ENCODE results near the gene PHLDA3.

PHLDA3 gene

DNA sequence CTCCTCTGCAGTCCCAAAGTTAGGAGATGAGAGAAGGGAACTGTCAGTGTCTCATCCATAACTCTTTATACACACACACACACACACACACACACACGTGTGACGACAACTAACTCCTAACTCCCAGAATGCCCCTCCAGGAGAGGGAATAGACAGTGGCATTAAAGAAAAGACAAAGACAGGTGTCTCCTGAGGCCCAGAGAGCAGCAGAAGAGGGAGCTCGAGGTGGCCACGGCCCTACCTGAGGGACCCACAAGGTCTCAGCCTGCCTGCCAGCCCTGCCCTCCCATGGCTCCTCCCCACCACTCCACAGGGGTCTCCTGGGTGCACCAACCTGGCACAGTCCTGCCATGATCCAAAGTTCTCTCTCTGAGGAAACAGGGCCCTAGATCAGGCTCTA lies 1.6 kb upstream of the PHLDA3 start:
- Histone ChIP-seq H3K9me3 (ENCODE audit: insufficient read depth, low read length) (no peaks in the 10 kb centered on the region), H3K79me2 (ENCODE audit: low read length) (no peaks in the 10 kb centered on the region), H2AFZ (ENCODE audit: low read depth, low read length) (no peak overlapping the region), H3K4me1 (ENCODE audit: low read length) (no peaks in the 10 kb centered on the region), H3K9ac (ENCODE audit: low read length) (no peak overlapping the region), H3K36me3 (replicated peaks; ENCODE audit: low read depth, low read length) (no peaks in the 10 kb centered on the region), H3K4me3 (ENCODE audit: low read length) (no peak overlapping the region), H4K20me1 (ENCODE audit: insufficient read depth, low read length) (no peaks in the 10 kb centered on the region), H3K27ac (ENCODE audit: low read length) (no peak overlapping the region), H3K27me3 (ENCODE audit: low read depth, low read length) (peaks cover 31% of the 10 kb centered on the region), H3K4me2 (ENCODE audit: low read length) (no peak overlapping the region)
- no peak for TF ChIP-seq EZH2phosphoT487 (IDR thresholded peaks at IDR 0.05; ENCODE audit: low read depth)
- TF ChIP-seq, protein P1, sequence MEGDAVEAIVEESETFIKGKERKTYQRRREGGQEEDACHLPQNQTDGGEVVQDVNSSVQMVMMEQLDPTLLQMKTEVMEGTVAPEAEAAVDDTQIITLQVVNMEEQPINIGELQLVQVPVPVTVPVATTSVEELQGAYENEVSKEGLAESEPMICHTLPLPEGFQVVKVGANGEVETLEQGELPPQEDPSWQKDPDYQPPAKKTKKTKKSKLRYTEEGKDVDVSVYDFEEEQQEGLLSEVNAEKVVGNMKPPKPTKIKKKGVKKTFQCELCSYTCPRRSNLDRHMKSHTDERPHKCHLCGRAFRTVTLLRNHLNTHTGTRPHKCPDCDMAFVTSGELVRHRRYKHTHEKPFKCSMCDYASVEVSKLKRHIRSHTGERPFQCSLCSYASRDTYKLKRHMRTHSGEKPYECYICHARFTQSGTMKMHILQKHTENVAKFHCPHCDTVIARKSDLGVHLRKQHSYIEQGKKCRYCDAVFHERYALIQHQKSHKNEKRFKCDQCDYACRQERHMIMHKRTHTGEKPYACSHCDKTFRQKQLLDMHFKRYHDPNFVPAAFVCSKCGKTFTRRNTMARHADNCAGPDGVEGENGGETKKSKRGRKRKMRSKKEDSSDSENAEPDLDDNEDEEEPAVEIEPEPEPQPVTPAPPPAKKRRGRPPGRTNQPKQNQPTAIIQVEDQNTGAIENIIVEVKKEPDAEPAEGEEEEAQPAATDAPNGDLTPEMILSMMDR (IDR thresholded peaks at IDR 0.05; ENCODE audit: low read depth, low read length), result no peak

DNA sequence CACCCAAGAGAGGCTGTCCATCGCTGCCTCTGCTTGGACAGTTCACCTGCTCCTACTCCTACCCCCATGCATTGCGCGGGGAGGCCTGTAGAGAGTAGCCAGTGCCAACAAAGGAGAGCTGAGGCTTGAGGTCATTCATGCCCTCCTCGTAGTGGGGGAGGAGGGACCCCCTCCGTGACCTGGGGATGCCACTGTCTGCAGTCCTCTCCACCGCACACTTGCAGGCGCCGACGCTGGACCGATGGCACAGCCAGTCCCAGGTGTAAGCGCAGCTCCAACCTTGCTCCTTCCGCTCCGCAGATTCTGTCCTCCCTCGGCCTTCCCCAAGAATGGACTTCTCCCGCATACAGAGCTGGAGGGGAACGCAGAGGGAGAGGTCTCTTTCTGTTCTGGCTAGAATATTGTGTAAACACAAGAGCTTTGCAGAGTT lies 672 bp upstream of the PHLDA3 start:
- H3K36me3 ChIP-seq (replicated peaks; ENCODE audit: low read depth, low read length), result no peaks in the 10 kb centered on the region
- H3K27me3 ChIP-seq (ENCODE audit: low read depth, low read length), result peaks cover 24% of the 10 kb centered on the region
- no peaks in the 10 kb centered on the region for H3K9me3 ChIP-seq (ENCODE audit: insufficient read depth, low read length)
- H3K4me3 ChIP-seq (ENCODE audit: low read length), result peak overlapping the region; percentile 69
- H3K27ac ChIP-seq (ENCODE audit: low read length), result no peak overlapping the region
- no peak overlapping the region for H2AFZ ChIP-seq (ENCODE audit: low read depth, low read length)
- no peak overlapping the region; the same call in 1 of the 2 replicates for H3K9ac ChIP-seq (ENCODE audit: low read length)
- peak overlapping the region; percentile 61; the same call in 1 of the 2 replicates for H3K4me2 ChIP-seq (ENCODE audit: low read length)
- H3K4me1 ChIP-seq (ENCODE audit: low read length), result no peaks in the 10 kb centered on the region
- TF ChIP-seq EZH2phosphoT487 (IDR thresholded peaks at IDR 0.05; ENCODE audit: low read depth), result no peak
- TF ChIP-seq, protein P1 (IDR thresholded peaks at IDR 0.05; ENCODE audit: low read depth, low read length), result no peak
- no peaks in the 10 kb centered on the region for H3K79me2 ChIP-seq (ENCODE audit: low read length)
- H4K20me1 ChIP-seq (ENCODE audit: insufficient read depth, low read length), result no peaks in the 10 kb centered on the region

DNA sequence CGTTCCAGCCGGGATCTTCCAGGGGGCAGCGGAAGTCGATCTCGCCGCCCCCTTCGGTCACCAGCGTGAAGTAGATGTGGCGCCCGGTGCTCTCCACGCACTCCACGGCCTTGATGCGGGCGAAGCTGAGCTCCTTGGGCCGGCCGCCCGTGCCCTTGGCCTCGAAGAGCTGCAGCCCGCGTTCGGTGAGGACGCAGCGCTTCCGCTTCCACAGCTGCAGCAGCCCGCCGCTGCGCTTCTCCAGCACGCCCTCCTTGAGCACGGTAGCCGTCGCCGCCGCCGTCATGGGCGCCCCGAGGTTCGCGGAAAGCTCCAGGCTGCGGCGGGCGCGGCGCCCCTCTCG lies 516 bp downstream of the PHLDA3 start:
- TF ChIP-seq EZH2phosphoT487 (IDR thresholded peaks at IDR 0.05; ENCODE audit: low read depth), result no peak
- TF ChIP-seq, protein P1 (IDR thresholded peaks at IDR 0.05; ENCODE audit: low read depth, low read length), result no peak
- H3K27ac ChIP-seq (ENCODE audit: low read length), result no peak overlapping the region
- H3K4me2 ChIP-seq (ENCODE audit: low read length), result peak overlapping the region; percentile 61
- H3K27me3 ChIP-seq (ENCODE audit: low read depth, low read length), result peaks cover 29% of the 10 kb centered on the region
- peak overlapping the region; percentile 10; the same call in 1 of the 2 replicates for H3K9ac ChIP-seq (ENCODE audit: low read length)
- H3K4me3 ChIP-seq (ENCODE audit: low read length), result peak overlapping the region; percentile 69
- H3K36me3 ChIP-seq (replicated peaks; ENCODE audit: low read depth, low read length), result no peaks in the 10 kb centered on the region
- H3K4me1 ChIP-seq (ENCODE audit: low read length), result no peaks in the 10 kb centered on the region
- no peaks in the 10 kb centered on the region for H4K20me1 ChIP-seq (ENCODE audit: insufficient read depth, low read length)
- no peaks in the 10 kb centered on the region for H3K79me2 ChIP-seq (ENCODE audit: low read length)
- no peaks in the 10 kb centered on the region for H3K9me3 ChIP-seq (ENCODE audit: insufficient read depth, low read length)
- H2AFZ ChIP-seq (ENCODE audit: low read depth, low read length), result no peak overlapping the region

DNA sequence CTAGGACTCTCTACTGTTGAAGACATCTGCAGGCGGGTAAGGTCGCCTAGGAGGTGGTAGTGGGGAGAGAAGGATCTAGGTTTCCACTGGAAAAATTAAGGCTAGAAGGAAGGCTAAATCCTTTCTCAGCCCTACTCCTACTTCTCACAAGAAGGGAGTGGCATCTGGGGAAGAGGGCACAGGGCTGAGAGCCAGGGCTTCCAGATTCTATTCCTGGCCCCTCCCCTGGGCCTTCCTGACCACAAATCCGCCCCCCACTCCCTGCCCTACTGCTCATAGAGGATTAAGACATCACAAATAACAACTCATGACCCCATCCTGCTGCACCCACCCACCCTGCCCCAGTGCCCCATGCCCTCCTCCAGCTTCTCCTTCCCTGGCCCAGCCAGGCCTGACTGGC lies 2.5 kb downstream of the PHLDA3 start:
- Histone ChIP-seq H3K4me1 (ENCODE audit: low read length) (no peaks in the 10 kb centered on the region), H3K27me3 (ENCODE audit: low read depth, low read length) (peaks cover 24% of the 10 kb centered on the region), H3K9me3 (ENCODE audit: insufficient read depth, low read length) (no peaks in the 10 kb centered on the region), H3K4me3 (ENCODE audit: low read length) (no peak overlapping the region), H3K27ac (ENCODE audit: low read length) (no peak overlapping the region), H2AFZ (ENCODE audit: low read depth, low read length) (no peak overlapping the region), H3K36me3 (replicated peaks; ENCODE audit: low read depth, low read length) (no peaks in the 10 kb centered on the region), H3K9ac (ENCODE audit: low read length) (no peak overlapping the region), H3K4me2 (ENCODE audit: low read length) (no peak overlapping the region), H3K79me2 (ENCODE audit: low read length) (no peaks in the 10 kb centered on the region), H4K20me1 (ENCODE audit: insufficient read depth, low read length) (no peaks in the 10 kb centered on the region)
- no peak for TF ChIP-seq EZH2phosphoT487 (IDR thresholded peaks at IDR 0.05; ENCODE audit: low read depth)
- TF ChIP-seq, protein P1 (IDR thresholded peaks at IDR 0.05; ENCODE audit: low read depth, low read length), result no peak

Data from OCI-LY3 (cell line).